ENCODE results near the gene NOL3.

The NOL3 gene

DNA sequence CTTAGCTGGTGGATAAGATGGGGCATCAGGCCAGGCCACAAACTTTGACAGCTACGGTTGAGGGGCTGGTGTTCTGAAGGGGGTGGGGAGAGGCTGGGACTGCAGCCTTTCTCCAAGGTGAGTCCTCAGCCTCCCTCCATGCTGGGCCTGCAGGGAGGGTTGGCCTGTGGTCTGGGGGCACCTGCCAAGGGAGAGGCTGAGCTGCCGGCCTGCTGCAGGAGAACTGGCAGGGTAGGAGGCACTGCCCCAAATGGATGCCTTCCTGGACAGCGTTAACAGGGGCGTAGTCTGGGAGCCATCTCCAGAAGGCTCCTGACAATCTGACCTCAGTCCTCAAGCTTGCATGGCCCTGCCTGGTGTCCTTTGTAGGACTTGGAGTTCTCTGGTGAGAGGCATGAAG is 33.7 kb downstream of the NOL3 start:
- H3K79me1 ChIP-seq (ENCODE audit: low read length): no peaks in the 10 kb centered on the region
- no peak overlapping the region for H3K4me3 ChIP-seq (ENCODE audit: low read length)
- no peak for DNase-seq
- H3K27me3 ChIP-seq (ENCODE audit: insufficient read depth, low read length, poor library complexity): no peaks in the 10 kb centered on the region
- no peak overlapping the region for H3K18ac ChIP-seq (ENCODE audit: low read length)
- H3K79me2 ChIP-seq (ENCODE audit: control insufficient read depth, insufficient read depth, low read length): no peaks in the 10 kb centered on the region
- no peak overlapping the region for H2BK5ac ChIP-seq (ENCODE audit: low read length)
- H3K4me1 ChIP-seq (ENCODE audit: control insufficient read depth, low read depth, low read length): no peaks in the 10 kb centered on the region
- no peak overlapping the region for H3K23ac ChIP-seq (ENCODE audit: low read length)
- H3K27ac ChIP-seq (ENCODE audit: low read depth, low read length): no peak overlapping the region
- no peak overlapping the region for H4K8ac ChIP-seq (ENCODE audit: low read depth, low read length)
- no peak overlapping the region for H2AK5ac ChIP-seq (ENCODE audit: low read length)
- H3K4ac ChIP-seq (ENCODE audit: low read depth, low read length): no peak overlapping the region
- H2BK15ac ChIP-seq (replicated peaks; ENCODE audit: low read depth): no peak overlapping the region
- H3K36me3 ChIP-seq (ENCODE audit: control insufficient read depth, insufficient read depth, low read length): no peaks in the 10 kb centered on the region
- no peak overlapping the region for H3K4me2 ChIP-seq (ENCODE audit: low read length)
- no peak overlapping the region for H4K5ac ChIP-seq (ENCODE audit: low read length)
- no peak overlapping the region for H3K9ac ChIP-seq (ENCODE audit: low read length)
- no CpG with 5 or more reads among the region's 4 CpGs for WGBS (ENCODE audit: extremely low coverage, insufficient coverage, low lambda C conversion rate)
- H2BK120ac ChIP-seq (ENCODE audit: low read depth, low read length): no peak overlapping the region
- H3K56ac ChIP-seq (ENCODE audit: low read length): no peak overlapping the region

DNA sequence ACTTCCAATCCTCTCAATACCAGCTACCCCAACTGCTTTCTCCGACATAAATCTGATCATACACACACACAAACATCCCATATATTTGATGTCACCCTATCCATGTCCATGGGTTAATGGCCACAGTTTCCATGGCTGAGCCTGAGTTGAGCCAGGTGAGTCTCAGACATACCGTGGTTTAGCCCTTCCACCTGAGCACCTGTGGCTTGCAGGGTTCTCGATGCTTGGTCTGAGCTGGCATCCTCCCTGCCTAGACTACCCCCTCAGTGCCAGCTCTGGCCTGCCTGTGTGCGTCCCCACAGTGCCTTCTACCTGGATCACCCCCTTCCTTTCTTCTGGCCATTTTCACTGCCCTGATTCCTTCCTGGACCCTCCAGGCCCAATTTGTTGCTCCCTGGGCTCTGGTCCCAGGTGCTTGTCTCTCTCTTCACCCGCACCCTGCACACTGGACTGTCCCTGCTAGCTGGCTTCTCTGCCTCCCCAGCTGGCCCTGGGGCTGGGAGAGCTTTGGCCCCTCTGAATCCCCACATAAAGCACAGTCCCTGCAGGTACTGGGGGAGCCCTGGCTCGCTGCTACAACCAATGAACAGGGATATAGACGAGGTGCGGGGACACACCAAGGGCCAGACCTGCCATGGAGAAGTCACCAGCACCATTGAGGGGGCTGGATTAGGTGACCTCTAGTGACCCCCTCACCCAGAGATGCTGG is 35.9 kb downstream of the NOL3 start:
- H3K56ac ChIP-seq (ENCODE audit: low read length): no peak overlapping the region
- no peak overlapping the region for H3K9ac ChIP-seq (ENCODE audit: low read length)
- H3K18ac ChIP-seq (ENCODE audit: low read length): no peak overlapping the region
- no peak overlapping the region for H3K27ac ChIP-seq (ENCODE audit: low read depth, low read length)
- H3K79me2 ChIP-seq (ENCODE audit: control insufficient read depth, insufficient read depth, low read length): no peaks in the 10 kb centered on the region
- no peak overlapping the region for H3K4me3 ChIP-seq (ENCODE audit: low read length)
- H2BK5ac ChIP-seq (ENCODE audit: low read length): no peak overlapping the region
- H4K5ac ChIP-seq (ENCODE audit: low read length): no peak overlapping the region
- H3K4ac ChIP-seq (ENCODE audit: low read depth, low read length): no peak overlapping the region
- no peaks in the 10 kb centered on the region for H3K36me3 ChIP-seq (ENCODE audit: control insufficient read depth, insufficient read depth, low read length)
- no peak overlapping the region for H3K23ac ChIP-seq (ENCODE audit: low read length)
- no peak for DNase-seq
- H2AK5ac ChIP-seq (ENCODE audit: low read length): no peak overlapping the region
- no peak overlapping the region for H2BK120ac ChIP-seq (ENCODE audit: low read depth, low read length)
- H3K4me1 ChIP-seq (ENCODE audit: control insufficient read depth, low read depth, low read length): no peaks in the 10 kb centered on the region
- H3K4me2 ChIP-seq (ENCODE audit: low read length): no peak overlapping the region
- WGBS (ENCODE audit: extremely low coverage, insufficient coverage, low lambda C conversion rate): no CpG with 5 or more reads among the region's 8 CpGs
- no peak overlapping the region for H4K8ac ChIP-seq (ENCODE audit: low read depth, low read length)
- no peaks in the 10 kb centered on the region for H3K27me3 ChIP-seq (ENCODE audit: insufficient read depth, low read length, poor library complexity)
- H3K79me1 ChIP-seq (ENCODE audit: low read length): no peaks in the 10 kb centered on the region
- no peak overlapping the region for H2BK15ac ChIP-seq (replicated peaks; ENCODE audit: low read depth)

DNA sequence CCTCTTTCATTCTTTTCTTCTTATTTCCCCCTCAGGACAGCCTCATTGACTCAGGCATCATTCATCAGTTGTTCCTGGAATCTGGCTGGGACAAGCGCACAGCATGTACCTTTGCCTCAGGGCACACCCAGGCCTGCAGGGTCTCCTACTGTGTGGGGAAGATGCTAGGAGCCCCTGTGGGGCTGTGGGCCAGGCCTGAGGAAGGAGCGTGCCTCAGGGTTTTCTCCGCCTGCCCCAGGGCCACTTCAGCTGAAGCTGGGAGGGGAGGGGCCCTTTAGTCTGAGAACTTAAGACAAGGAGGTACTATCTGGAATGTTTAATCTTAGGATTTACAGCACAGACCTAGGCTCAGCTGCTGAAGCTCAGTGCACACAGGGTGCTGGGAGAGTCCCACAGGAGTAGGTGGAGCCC is 36.5 kb downstream of the NOL3 start:
- no peak overlapping the region for H3K4me3 ChIP-seq (ENCODE audit: low read length)
- no peak overlapping the region for H3K56ac ChIP-seq (ENCODE audit: low read length)
- H3K79me1 ChIP-seq (ENCODE audit: low read length): no peaks in the 10 kb centered on the region
- no CpG with 5 or more reads among the region's 3 CpGs for WGBS (ENCODE audit: extremely low coverage, insufficient coverage, low lambda C conversion rate)
- H3K4me2 ChIP-seq (ENCODE audit: low read length): no peak overlapping the region
- no peaks in the 10 kb centered on the region for H3K79me2 ChIP-seq (ENCODE audit: control insufficient read depth, insufficient read depth, low read length)
- H4K5ac ChIP-seq (ENCODE audit: low read length): no peak overlapping the region
- H2BK15ac ChIP-seq (replicated peaks; ENCODE audit: low read depth): no peak overlapping the region
- H3K4me1 ChIP-seq (ENCODE audit: control insufficient read depth, low read depth, low read length): no peaks in the 10 kb centered on the region
- H3K23ac ChIP-seq (ENCODE audit: low read length): no peak overlapping the region
- H4K8ac ChIP-seq (ENCODE audit: low read depth, low read length): no peak overlapping the region
- H3K36me3 ChIP-seq (ENCODE audit: control insufficient read depth, insufficient read depth, low read length): no peaks in the 10 kb centered on the region
- H3K4ac ChIP-seq (ENCODE audit: low read depth, low read length): no peak overlapping the region
- no peak overlapping the region for H2BK120ac ChIP-seq (ENCODE audit: low read depth, low read length)
- no peak overlapping the region for H2BK5ac ChIP-seq (ENCODE audit: low read length)
- H2AK5ac ChIP-seq (ENCODE audit: low read length): no peak overlapping the region
- DNase-seq: peak; percentile 37
- no peak overlapping the region for H3K18ac ChIP-seq (ENCODE audit: low read length)
- no peak overlapping the region for H3K27ac ChIP-seq (ENCODE audit: low read depth, low read length)
- no peak overlapping the region for H3K9ac ChIP-seq (ENCODE audit: low read length)
- no peaks in the 10 kb centered on the region for H3K27me3 ChIP-seq (ENCODE audit: insufficient read depth, low read length, poor library complexity)

DNA sequence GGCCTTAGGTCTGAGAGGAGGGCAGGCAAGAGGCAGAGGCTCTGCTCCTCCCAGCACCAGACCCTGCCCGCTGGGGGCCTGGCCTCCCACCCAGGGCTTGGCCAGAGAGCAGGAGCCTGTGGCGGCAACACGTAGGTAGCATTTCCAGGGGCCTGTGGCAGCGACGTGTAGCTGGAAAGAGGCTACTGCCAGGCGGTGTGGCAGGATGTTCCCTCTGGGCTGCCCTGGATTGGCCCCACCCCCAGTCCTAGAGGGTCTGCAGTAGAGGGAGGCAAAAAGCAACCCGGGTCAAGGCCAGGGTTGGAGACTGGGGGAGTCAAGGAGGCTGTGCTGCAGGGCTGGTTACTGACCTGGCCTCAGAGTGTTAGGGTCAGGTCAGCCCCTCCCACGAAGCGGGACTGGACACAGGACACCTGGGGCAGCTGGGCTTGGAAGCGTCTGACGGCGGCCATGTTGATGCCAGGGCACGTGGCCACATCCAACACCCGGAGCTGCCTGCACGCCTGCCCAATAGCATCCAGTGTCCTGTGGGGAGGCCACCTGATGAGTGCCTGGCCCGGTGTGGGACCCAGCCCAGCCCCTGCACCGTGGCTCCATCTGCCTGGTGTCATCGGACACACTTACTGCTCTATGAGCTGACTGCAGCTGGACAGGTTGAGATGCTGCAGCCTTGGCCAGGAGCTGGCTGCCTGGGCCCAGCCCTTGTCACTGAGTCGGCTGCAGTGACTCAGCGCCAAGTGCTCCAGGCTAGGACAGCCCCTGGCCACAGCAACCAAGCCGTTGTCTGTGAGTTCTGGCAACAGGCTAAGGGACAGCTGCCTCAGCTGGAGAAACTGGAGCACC is 37.1 kb downstream of the NOL3 start:
- H4K5ac ChIP-seq (ENCODE audit: low read length): no peak overlapping the region
- H2BK15ac ChIP-seq (replicated peaks; ENCODE audit: low read depth): no peak overlapping the region
- H3K18ac ChIP-seq (ENCODE audit: low read length): no peak overlapping the region
- H4K8ac ChIP-seq (ENCODE audit: low read depth, low read length): no peak overlapping the region
- DNase-seq: no peak
- WGBS (ENCODE audit: extremely low coverage, insufficient coverage, low lambda C conversion rate): no CpG with 5 or more reads among the region's 21 CpGs
- H3K9ac ChIP-seq (ENCODE audit: low read length): no peak overlapping the region
- H3K79me2 ChIP-seq (ENCODE audit: control insufficient read depth, insufficient read depth, low read length): no peaks in the 10 kb centered on the region
- no peaks in the 10 kb centered on the region for H3K79me1 ChIP-seq (ENCODE audit: low read length)
- H2AK5ac ChIP-seq (ENCODE audit: low read length): no peak overlapping the region
- H3K56ac ChIP-seq (ENCODE audit: low read length): no peak overlapping the region
- H3K27me3 ChIP-seq (ENCODE audit: insufficient read depth, low read length, poor library complexity): no peaks in the 10 kb centered on the region
- H3K4me2 ChIP-seq (ENCODE audit: low read length): no peak overlapping the region
- no peak overlapping the region for H3K4me3 ChIP-seq (ENCODE audit: low read length)
- H3K36me3 ChIP-seq (ENCODE audit: control insufficient read depth, insufficient read depth, low read length): no peaks in the 10 kb centered on the region
- H2BK120ac ChIP-seq (ENCODE audit: low read depth, low read length): no peak overlapping the region
- no peak overlapping the region for H3K23ac ChIP-seq (ENCODE audit: low read length)
- H3K4ac ChIP-seq (ENCODE audit: low read depth, low read length): no peak overlapping the region
- H3K27ac ChIP-seq (ENCODE audit: low read depth, low read length): no peak overlapping the region
- H2BK5ac ChIP-seq (ENCODE audit: low read length): no peak overlapping the region
- no peaks in the 10 kb centered on the region for H3K4me1 ChIP-seq (ENCODE audit: control insufficient read depth, low read depth, low read length)

DNA sequence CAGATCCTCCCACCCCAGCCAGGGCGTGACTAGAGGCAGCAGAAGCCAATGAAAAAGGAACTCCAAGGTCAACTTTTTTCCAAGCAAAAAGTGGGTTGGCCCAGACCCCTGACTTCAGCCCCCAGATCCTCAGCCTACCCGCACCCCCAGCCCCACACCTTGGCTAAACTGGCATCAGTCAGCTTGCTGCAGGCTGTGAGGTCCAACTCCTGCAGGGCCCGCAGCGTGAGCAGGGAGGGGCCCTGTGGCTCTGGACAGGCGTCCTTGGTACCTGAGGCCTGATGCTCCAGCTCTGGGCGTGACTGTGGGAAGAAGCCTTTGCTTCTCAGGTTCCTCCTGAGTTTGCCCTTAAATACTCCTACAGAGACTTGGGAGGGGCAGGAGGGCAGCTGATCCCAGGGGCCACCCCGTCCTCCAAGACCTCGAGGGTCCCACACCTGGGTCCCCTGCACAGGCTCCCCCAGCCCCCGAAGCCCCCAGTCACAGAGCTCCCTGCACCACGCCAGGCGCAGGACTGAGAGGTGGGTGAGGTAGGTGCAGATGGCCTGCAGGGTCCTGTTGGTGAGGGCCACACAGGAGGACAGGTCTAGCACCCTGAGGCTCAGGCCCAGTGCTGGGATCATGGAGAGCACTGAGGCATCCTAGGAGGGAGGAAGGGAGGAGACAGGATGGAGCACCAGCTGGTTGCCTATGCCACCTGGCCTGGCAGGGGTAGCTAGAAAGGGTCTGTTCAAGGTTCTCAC is 38.0 kb downstream of the NOL3 start:
- Histone ChIP-seq H2BK120ac (ENCODE audit: low read depth, low read length) (no peak overlapping the region), H2AK5ac (ENCODE audit: low read length) (no peak overlapping the region), H3K4me2 (ENCODE audit: low read length) (no peak overlapping the region), H3K4ac (ENCODE audit: low read depth, low read length) (no peak overlapping the region), H3K36me3 (ENCODE audit: control insufficient read depth, insufficient read depth, low read length) (no peaks in the 10 kb centered on the region), H3K79me2 (ENCODE audit: control insufficient read depth, insufficient read depth, low read length) (no peaks in the 10 kb centered on the region), H4K8ac (ENCODE audit: low read depth, low read length) (no peak overlapping the region), H3K23ac (ENCODE audit: low read length) (no peak overlapping the region), H3K4me3 (ENCODE audit: low read length) (no peak overlapping the region), H3K56ac (ENCODE audit: low read length) (no peak overlapping the region), H3K79me1 (ENCODE audit: low read length) (no peaks in the 10 kb centered on the region), H2BK5ac (ENCODE audit: low read length) (no peak overlapping the region), H3K18ac (ENCODE audit: low read length) (no peak overlapping the region), H3K4me1 (ENCODE audit: control insufficient read depth, low read depth, low read length) (no peaks in the 10 kb centered on the region), H3K27me3 (ENCODE audit: insufficient read depth, low read length, poor library complexity) (no peaks in the 10 kb centered on the region), H4K5ac (ENCODE audit: low read length) (no peak overlapping the region), H3K27ac (ENCODE audit: low read depth, low read length) (no peak overlapping the region), H2BK15ac (replicated peaks; ENCODE audit: low read depth) (no peak overlapping the region), H3K9ac (ENCODE audit: low read length) (no peak overlapping the region)
- no peak for DNase-seq
- WGBS (ENCODE audit: extremely low coverage, insufficient coverage, low lambda C conversion rate): no CpG with 5 or more reads among the region's 11 CpGs
